Suprapubic skin (tissue), 3 donors: ENCODE results near the gene C22orf15.

Experiments used
- POLR2A ChIP-seq, 2 donors: fragments of 450-650 bp; IDR thresholded peaks; one replicate each; pipeline ENCODE4 v1.6.1; 2017; ENCODE audit warnings: antibody characterized with exemption in 2 of 2, mild to moderate bottlenecking in 2 of 2, moderate library complexity in 2 of 2
- TF ChIP-seq, protein P1 (sequence below), 2 donors: fragments of 200-600 bp in 1 of 2; fragments of 450-650 bp in 1 of 2; sonication (generic) in 1 of 2; IDR thresholded peaks; one replicate each; pipeline ENCODE4 v1.5.1; 2016 to 2019; ENCODE audit warnings: antibody characterized with exemption in 2 of 2, mild to moderate bottlenecking in 1 of 2, moderate library complexity in 1 of 2

DNA sequence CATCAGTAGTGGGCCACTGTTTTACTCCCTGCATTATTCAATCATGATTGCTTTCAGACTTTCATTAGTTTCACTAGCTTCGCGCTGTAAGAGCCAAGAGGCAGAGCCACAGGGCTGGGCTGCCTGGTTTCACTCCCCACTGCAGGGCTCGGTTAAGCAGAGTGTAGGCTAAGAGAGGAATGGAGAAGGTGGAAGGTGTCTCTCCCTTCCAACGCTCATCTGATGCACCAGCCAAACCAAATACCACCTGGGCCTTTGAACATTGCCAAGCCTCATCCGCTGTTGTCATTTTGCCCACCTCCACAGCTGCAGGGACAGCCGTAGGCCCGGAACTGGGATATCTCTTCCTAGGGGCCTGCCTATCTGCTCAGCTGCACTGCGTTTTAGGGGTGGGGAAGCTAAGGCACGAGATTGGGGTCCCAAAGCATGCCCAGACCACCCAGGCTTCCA, 23.5 kb downstream of the C22orf15 start:
- TF ChIP-seq, protein P1, sequence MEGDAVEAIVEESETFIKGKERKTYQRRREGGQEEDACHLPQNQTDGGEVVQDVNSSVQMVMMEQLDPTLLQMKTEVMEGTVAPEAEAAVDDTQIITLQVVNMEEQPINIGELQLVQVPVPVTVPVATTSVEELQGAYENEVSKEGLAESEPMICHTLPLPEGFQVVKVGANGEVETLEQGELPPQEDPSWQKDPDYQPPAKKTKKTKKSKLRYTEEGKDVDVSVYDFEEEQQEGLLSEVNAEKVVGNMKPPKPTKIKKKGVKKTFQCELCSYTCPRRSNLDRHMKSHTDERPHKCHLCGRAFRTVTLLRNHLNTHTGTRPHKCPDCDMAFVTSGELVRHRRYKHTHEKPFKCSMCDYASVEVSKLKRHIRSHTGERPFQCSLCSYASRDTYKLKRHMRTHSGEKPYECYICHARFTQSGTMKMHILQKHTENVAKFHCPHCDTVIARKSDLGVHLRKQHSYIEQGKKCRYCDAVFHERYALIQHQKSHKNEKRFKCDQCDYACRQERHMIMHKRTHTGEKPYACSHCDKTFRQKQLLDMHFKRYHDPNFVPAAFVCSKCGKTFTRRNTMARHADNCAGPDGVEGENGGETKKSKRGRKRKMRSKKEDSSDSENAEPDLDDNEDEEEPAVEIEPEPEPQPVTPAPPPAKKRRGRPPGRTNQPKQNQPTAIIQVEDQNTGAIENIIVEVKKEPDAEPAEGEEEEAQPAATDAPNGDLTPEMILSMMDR (IDR thresholded peaks at IDR 0.05): no peak
- TF ChIP-seq POLR2A (IDR thresholded peaks at IDR 0.05): no peak
